GM13976 (cell line): ENCODE data around the gene RAB39B.
A peak's percentile ranks its signal among the peaks of the same experiment; 100 is the strongest.
"Not testable (repeated sequence)": the region's sequence is repeated elsewhere in the genome, so short reads cannot be mapped to it uniquely, and the experiment has no call there.

Experiments
- DNase-seq: peaks from one replicate; pipeline ENCODE4 v3.0.0; 2012; ENCODE audit warnings: low spot score
- in situ Hi-C: fragments of 300-500 bp; cut with MboI; formaldehyde crosslinking; loops from one replicate; pipeline ENCODE4 v1.12.0; 2022; ENCODE audit warnings: low sequenced_read_pairs, mixed read lengths, inconsistent platforms; ENCODE audit not compliant: unreplicated experiment
- TF ChIP-seq, protein P1 (sequence below): IDR thresholded peaks from 2 replicates; pipeline ENCODE4 v1.5.1; 2012; ENCODE audit warnings: borderline replicate concordance, mild to moderate bottlenecking; ENCODE audit not compliant: insufficient read depth; ENCODE audit errors: extremely low read depth, missing control alignments, control extremely low read depth

The RAB39B gene, protein sequence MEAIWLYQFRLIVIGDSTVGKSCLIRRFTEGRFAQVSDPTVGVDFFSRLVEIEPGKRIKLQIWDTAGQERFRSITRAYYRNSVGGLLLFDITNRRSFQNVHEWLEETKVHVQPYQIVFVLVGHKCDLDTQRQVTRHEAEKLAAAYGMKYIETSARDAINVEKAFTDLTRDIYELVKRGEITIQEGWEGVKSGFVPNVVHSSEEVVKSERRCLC

DNA sequence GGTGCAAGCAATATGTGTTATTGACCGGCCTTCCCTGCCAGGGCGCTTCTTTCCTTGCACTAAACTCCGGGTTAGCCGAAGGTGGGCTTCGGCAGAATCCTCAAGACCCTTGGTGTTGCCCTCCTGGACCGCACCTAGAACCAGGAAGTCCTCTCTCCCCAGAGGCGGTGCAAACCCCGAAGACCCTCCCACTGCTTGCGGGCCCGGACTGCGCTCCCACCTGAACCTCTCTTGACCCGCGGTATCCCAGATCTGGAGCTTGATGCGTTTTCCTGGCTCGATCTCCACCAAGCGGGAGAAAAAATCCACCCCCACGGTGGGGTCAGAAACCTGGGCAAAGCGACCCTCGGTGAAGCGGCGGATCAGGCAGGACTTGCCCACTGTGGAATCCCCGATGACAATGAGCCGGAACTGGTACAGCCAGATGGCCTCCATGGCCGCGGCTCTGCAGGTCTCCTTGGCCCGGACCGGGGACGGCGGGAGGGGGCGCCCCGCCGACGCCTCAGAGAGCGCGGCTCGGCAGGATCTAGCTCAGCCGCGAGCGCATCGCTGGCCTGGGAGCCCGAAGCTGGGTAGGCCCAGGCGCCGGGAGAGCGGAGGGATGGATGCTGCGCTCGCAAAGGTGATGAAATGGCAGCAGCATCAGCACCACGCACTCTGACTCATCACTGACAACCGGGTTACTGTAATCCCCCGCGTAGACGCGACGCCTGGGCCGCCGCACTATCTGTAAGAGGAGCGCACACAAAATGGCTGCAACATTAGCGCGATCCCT lies at the start of gene RAB39B:
TSS of gene RAB39B (minus strand) at position 638 of the 775 bp plus-strand sequence. CDS start at position 435, 203 bp downstream.
- TF ChIP-seq, protein P1, sequence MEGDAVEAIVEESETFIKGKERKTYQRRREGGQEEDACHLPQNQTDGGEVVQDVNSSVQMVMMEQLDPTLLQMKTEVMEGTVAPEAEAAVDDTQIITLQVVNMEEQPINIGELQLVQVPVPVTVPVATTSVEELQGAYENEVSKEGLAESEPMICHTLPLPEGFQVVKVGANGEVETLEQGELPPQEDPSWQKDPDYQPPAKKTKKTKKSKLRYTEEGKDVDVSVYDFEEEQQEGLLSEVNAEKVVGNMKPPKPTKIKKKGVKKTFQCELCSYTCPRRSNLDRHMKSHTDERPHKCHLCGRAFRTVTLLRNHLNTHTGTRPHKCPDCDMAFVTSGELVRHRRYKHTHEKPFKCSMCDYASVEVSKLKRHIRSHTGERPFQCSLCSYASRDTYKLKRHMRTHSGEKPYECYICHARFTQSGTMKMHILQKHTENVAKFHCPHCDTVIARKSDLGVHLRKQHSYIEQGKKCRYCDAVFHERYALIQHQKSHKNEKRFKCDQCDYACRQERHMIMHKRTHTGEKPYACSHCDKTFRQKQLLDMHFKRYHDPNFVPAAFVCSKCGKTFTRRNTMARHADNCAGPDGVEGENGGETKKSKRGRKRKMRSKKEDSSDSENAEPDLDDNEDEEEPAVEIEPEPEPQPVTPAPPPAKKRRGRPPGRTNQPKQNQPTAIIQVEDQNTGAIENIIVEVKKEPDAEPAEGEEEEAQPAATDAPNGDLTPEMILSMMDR = peak; percentile 11
- peak; percentile 71 for DNase-seq
- in situ Hi-C loops = no loop called here

DNA sequence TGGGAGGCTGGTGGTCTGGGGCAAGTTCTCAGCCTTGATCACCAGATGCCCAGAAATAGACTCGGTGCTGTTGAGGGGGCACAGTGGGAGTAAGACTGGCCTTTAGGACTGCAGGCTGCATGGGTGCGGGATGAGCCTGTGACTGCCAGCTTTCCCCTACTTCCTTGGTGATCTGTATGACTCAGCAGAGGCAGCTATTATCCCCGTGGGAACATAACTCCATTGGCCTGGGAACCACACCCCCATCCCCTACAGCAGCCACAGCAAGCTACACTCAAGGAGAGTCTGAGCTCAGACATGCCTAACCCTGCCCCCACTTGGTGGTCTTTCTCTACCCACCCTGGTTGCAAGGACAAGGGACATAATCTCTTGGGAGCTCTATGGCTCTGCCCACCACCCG lies 49.5 kb upstream of the RAB39B start:
- in situ Hi-C loops = no loop called here
- DNase-seq = no peak
- TF ChIP-seq, protein P1 = no peak

DNA sequence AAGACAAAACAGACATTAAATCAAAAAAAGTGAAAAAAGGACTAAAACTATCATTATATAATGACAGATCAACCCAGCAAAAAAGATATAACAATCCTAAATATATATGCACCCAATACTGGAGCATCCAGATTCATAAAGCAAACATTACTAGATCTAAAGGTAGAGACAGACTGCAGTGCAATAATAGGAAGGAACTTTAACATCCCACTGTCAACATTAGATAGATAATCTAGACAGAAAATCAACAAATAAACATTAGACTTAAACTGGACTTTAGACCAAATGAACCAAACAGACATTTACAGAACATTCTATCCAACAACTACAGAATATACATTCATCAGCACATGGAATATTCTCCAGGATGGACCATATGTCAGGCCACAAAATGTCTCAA lies 29.5 kb upstream of the RAB39B start:
- TF ChIP-seq, protein P1 = no peak
- in situ Hi-C loops = no loop called here
- no peak for DNase-seq

DNA sequence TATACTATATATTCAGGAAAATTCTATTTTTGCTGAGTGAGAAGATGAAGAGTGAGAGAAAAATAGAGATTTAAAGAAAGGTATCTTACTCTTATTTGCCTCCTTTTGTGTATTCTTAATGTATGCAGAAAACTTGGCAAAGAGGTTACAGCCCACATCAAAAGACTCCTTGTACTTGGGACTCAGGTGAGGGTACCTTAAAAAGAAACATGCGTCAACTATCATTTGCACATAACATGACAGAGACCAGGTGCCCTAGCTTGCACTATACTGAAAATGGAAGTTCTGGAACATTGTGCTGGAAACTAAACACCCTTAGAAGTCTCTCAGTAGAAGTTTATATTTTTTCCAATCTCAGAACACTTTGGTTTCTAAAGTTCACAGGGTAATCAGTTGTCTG lies 15.6 kb upstream of the RAB39B start:
- in situ Hi-C loops = no loop called here
- DNase-seq = no peak
- TF ChIP-seq, protein P1 = no peak

DNA sequence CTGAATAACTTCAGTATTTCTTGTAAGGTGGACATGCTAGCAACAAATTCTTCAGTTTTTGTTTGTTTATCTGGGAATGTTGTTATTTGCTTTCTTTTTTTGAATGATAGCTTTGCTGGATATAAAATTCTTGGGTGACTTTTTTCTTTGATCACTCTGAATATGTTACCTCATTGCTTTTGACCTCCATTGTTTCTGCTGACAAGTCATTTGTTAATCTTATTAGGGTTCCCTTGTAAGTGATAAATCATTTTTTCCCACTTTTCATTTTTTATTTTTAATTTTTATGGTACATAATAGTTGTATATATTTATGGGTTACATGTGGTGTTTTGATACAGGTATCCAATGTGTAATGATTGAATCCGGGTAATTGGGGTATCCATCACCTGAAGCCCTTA lies 6.7 kb upstream of the RAB39B start:
- TF ChIP-seq, protein P1 = no peak
- in situ Hi-C loops = no loop called here
- DNase-seq = no peak

DNA sequence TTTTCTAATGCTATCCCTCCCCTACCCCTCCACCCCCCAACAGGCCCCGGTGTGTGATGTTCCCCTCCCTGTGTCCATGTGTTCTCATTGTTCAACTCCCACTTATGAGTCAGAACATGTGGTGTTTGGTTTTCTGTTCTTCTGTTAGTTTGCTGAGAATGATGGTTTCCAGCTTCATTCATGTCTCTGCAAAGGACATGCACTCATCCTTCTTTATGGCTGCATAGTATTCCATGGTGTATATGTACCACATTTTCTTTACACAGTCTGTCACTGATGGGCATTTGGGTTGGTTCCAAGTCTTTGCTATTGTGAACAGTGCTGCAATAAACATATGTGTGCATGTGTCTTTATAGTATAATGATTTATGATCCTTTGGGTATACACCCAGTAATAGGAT lies 3.7 kb upstream of the RAB39B start:
- in situ Hi-C loops, DNase-seq: not testable (repeated sequence)

DNA sequence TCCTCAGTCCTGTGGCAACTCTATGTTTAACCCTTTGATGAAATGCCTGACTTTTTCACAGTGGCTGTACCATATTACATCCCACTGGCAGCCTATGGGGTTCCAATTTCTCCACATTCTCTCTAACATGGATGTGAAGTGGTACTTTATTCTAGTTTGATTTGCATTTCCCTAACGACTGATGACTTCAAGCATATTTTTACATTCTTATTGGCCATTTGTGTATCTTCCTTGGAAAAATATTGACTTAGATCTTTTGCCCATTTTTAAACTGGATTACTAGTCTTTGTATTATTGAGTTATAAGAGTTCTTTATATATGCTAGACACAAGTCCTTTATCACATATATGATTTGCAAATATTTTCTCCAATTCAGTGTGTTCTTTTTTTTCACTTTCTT lies 2.1 kb upstream of the RAB39B start:
- TF ChIP-seq, protein P1 = no peak
- no peak for DNase-seq
- in situ Hi-C loops = no loop called here
